ENCODE results near the gene ERBIN. TPM values are rescaled to one million over a fixed set of nuclear protein-coding genes. Genes with fewer than 3 reads are reported as not detected.

The ERBIN gene
- total RNA-seq, 4 donors from 2014 or later, result 78.2 to 104 (median 95.3) TPM

DNA sequence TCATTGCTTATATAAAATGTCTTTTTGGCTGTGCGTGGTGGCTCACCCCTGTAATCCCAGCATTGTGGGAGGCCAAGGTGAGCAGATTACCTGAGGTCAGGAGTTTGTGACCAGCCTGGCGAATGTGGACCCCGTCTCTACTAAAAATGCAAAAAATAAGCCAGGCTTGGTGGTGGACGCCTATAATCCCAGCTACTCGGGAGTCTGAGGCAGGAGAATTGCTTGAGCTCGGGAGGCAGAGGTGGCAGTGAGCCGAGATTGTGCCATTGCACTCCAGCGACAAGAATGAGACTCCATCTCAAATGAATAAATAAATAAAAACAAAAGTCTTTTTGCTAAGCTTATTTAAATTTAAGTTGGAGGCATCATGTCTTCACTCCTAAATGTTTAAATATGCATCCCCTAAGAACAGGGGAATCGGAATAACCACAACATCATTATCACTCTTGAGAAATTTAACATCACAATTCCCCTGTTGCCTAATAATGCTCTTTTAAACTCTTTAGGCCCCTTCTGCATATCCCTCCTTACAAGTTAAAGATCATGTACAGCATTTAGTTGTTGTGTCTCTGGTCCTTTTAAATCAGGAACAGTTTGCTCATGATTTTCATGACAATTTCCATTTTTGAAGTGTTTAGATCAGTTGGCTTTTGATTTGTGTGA is 72.8 kb downstream of the ERBIN start:
- TF ChIP-seq, protein P1, sequence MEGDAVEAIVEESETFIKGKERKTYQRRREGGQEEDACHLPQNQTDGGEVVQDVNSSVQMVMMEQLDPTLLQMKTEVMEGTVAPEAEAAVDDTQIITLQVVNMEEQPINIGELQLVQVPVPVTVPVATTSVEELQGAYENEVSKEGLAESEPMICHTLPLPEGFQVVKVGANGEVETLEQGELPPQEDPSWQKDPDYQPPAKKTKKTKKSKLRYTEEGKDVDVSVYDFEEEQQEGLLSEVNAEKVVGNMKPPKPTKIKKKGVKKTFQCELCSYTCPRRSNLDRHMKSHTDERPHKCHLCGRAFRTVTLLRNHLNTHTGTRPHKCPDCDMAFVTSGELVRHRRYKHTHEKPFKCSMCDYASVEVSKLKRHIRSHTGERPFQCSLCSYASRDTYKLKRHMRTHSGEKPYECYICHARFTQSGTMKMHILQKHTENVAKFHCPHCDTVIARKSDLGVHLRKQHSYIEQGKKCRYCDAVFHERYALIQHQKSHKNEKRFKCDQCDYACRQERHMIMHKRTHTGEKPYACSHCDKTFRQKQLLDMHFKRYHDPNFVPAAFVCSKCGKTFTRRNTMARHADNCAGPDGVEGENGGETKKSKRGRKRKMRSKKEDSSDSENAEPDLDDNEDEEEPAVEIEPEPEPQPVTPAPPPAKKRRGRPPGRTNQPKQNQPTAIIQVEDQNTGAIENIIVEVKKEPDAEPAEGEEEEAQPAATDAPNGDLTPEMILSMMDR (IDR thresholded peaks at IDR 0.05), result no peak
- no peak for TF ChIP-seq POLR2A (IDR thresholded peaks at IDR 0.05)
- intact Hi-C loops (cut with DNase I; ENCODE audit: low total_unique reads), result no loop called here
- DNase-seq (ENCODE audit: low spot score in 2 of 2), result no peak
- WGBS, 2 donors, result 92 to 93% methylated on average over 9 of the region's 9 CpGs
- no peak overlapping the region for H3K4me3 ChIP-seq (ENCODE audit: low read depth, poor library complexity, severe bottlenecking)

DNA sequence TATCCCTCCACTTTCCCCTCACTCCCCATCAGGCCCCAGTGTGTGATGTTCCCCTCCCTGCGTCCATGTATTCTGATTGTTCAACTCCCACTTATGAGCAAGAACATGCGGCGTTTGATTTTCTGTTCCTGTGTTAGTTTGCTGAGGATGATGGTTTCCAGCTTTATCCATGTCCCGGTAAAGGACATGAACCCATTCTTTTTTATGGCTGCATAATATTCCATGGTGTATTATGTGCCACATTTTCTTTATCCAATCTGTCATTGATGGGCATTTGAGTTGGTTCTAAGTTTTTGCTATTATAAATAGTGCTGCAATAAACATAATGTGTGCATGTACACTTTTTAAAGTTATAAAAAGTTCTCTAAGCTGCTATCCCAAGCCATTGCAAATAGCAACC is 75.6 kb downstream of the ERBIN start:
- intact Hi-C loops (cut with DNase I; ENCODE audit: low total_unique reads), result no loop called here
- H3K4me3 ChIP-seq (ENCODE audit: low read depth, poor library complexity, severe bottlenecking), result no peak overlapping the region
- 98 to 99% methylated on average over 4 of the region's 4 CpGs for WGBS, 2 donors
- no peak for DNase-seq (ENCODE audit: low spot score in 2 of 2)
- TF ChIP-seq POLR2A (IDR thresholded peaks at IDR 0.05), result no peak
- TF ChIP-seq, protein P1 (IDR thresholded peaks at IDR 0.05), result no peak

DNA sequence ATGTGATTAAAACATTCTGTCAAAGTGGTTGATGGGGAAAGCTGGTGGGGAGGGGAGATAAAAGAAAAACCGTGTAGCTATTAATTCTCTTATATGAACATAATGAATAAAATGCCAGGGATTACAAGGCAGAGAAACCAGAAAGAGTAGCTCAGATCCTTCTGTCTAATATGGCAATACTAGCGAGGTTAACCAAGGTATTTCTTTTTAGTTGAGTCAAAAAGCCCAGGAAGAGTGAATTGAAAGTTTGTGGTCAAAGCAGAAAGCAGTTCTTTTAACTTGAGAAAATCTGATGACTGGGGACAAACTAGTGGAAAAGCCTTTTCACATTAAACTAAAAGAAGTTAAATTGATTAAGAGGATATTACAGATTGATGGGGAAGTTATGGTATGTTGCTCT is 76.0 kb downstream of the ERBIN start:
- 83 to 90% methylated on average over 2 of the region's 2 CpGs for WGBS, 2 donors
- DNase-seq (ENCODE audit: low spot score in 2 of 2), result no peak
- no peak for TF ChIP-seq POLR2A (IDR thresholded peaks at IDR 0.05)
- TF ChIP-seq, protein P1 (IDR thresholded peaks at IDR 0.05), result no peak
- H3K4me3 ChIP-seq (ENCODE audit: low read depth, poor library complexity, severe bottlenecking), result no peak overlapping the region
- intact Hi-C loops (cut with DNase I; ENCODE audit: low total_unique reads), result no loop called here

DNA sequence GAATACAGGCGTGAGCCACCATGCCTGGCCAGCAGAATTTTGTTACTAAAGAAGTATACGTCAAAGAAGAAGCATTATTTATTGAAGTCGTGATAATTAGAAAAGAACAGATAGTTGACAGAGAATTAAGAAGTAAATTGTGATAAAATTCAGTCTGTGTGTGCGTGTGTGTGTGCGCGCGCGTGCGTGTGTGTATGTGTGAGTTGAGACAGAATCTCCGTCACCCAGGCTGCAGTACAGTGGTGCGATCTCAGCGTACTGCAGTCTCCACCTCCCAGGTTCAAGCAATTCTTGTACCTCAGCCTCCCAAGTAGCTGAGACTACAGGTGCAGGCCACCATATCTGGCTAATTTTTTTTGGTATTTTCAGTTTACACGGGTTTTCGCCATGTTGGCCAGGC is 77.8 kb downstream of the ERBIN start:
- no peak for TF ChIP-seq POLR2A (IDR thresholded peaks at IDR 0.05)
- TF ChIP-seq, protein P1 (IDR thresholded peaks at IDR 0.05), result no peak
- intact Hi-C loops (cut with DNase I; ENCODE audit: low total_unique reads), result no loop called here
- WGBS, 2 donors, result 98 to 99% methylated on average over 14 of the region's 14 CpGs
- no peak for DNase-seq (ENCODE audit: low spot score in 2 of 2)
- H3K4me3 ChIP-seq (ENCODE audit: low read depth, poor library complexity, severe bottlenecking), result no peak overlapping the region

DNA sequence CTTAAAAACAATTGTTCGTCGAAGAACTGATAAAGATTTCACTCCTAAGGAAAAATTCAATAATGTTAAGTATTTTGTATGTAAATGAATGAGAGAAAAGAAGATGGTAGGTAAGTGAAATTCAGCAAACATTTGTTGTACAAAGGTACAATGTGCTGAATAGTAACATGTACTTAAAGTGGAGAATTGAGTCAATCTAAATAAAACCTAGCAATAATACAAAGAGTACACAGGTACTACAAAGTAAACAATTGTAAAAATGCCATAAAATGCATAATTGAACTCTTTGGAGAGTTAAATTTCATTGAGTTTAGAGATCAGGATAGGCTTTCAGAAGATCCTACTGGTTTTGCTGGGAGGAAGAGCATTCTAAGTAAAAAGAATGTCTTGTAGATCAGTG is 82.9 kb downstream of the ERBIN start:
- DNase-seq (ENCODE audit: low spot score in 2 of 2), result no peak
- no peak for TF ChIP-seq POLR2A (IDR thresholded peaks at IDR 0.05)
- TF ChIP-seq, protein P1 (IDR thresholded peaks at IDR 0.05), result no peak
- WGBS, 2 donors, result 96 to 100% methylated on average over 2 of the region's 2 CpGs
- H3K4me3 ChIP-seq (ENCODE audit: low read depth, poor library complexity, severe bottlenecking), result no peak overlapping the region
- intact Hi-C loops (cut with DNase I; ENCODE audit: low total_unique reads), result no loop called here

DNA sequence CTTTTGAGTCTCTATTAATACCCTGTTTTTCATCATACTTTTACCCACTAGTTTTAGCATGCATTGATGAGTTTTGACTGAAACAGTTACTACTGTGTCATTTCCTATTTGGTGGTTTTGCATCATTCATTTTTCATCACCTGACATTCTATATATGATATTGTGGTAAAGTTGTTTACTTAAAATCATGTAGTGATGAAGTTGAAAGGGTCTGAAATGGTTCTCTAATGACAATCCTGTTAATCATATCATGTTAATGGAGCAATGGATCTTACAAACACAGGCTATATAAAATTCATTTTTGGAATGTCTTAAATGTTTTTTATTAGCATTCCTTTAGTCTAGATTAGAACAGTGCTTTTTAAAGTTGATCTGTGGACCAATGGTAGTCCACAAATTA is 84.1 kb downstream of the ERBIN start:
- DNase-seq (ENCODE audit: low spot score in 2 of 2), result no peak
- H3K4me3 ChIP-seq (ENCODE audit: low read depth, poor library complexity, severe bottlenecking), result no peak overlapping the region
- no peak for TF ChIP-seq POLR2A (IDR thresholded peaks at IDR 0.05)
- TF ChIP-seq, protein P1 (IDR thresholded peaks at IDR 0.05), result no peak
- intact Hi-C loops (cut with DNase I; ENCODE audit: low total_unique reads), result no loop called here
